ENCODE results near the gene IRX3.

The IRX3 gene

GRCh38 chr16:54290833-54291655 lies 4.5 kb upstream of the IRX3 start:
- no peak for DNase-seq

- no peak for DNase-seq
Observed at GRCh38 chr16:54289945-54290832, 3.6 kb upstream of the IRX3 start.

DNA sequence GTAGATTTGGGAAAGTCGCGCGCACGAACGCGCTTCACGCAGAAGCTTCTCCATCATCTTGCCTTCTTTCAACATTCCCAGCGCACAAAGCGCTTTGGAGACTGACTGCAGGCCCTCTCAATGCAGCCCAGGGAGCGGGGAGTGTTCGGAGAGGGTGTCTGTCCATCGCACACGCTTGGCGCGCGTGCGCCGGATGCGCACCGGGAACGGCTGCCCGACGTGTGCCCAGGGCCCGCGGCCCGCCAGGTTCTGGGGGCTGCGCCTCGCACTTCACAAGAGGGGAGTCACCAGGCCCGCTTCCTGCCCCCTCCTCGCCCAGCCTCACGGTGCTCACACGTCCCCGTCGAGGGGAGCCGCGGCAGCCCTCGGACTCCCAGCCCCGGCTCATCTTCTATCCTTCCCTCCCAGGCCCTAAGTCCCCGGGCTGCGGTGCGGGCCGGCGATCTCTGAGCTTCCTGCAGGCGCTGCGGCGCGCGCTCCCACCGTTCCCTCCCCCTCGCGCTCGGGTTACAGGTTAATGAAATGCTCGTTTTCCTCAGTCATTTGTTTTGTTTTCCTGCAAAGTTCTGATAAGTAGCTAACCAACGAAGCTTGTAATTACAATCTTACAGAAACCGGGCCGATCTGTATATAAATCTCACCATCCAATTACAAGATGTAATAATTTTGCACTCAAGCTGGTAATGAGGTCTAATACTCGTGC lies 2.8 kb upstream of the IRX3 start:
- no peak for DNase-seq

DNA sequence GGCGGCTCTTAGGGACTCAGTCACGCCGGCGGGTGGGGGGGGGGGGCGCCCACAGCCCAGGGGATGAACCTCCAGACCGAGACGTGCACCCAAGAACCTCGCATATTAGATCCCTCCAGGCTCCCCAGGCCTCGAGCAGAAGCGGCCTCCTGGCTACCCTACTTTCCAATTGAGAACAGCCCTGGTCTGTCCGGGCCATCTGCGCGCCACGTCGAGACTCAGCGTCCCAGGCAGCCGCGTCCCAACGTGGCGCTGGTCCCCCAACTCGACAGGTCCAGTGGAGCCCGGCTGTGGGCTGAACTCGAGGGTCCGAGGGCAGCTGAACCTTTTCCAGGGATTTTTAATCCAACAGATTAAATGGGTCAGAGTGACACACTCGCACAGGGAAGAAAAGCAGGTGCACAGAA lies 2.3 kb upstream of the IRX3 start:
- DNase-seq = no peak

GRCh38 chr16:54288030-54288834 lies 1.6 kb upstream of the IRX3 start:
- DNase-seq = no peak

- no peak for DNase-seq
Observed at GRCh38 chr16:54287131-54288029, 793 bp upstream of the IRX3 start.

DNA sequence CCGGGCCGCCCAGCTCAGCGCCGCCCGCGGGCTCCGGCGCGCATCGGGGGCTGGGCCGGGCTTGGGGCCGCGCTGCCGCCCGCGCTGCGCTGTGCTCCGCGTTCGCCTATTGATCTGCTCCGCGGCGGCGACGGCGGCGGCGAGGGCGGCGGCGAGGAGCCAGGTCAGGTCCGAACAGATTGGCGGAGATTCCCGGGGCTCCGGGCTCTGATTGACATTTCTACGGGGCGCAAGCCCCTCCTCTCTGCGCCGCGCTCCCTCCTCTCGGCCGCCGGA lies 559 bp downstream of the IRX3 start:
- no peak for DNase-seq

GRCh38 chr16:54285414-54286089 lies 1.0 kb downstream of the IRX3 start:
- DNase-seq = no peak

DNA sequence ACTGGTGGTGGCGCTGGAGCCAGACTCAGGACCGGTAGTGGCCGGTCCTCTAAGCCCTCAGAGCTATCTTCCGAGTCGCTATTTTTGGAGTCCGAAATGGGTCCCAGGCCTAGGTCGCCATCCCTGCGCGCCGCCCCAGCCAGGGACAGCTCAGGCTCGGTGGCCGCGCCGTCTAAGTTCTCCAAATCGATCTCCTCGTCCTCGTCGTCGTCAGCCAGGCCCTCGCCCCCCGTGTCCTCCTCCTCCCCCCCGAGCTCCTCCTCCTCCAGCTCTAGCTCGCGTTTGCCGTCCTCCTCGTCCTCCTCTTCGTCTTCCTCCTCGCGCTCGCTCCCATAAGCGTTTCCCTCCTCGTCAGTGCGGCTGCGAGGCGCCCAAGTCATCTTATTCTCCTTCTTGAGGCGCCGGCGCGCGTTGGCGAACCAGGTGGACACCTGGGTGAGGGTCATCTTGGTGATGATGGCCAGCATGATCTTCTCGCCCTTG lies 1.6 kb downstream of the IRX3 start:
- no peak for DNase-seq

- no peak for DNase-seq
Observed at GRCh38 chr16:54284319-54284930, 2.2 kb downstream of the IRX3 start.

DNA sequence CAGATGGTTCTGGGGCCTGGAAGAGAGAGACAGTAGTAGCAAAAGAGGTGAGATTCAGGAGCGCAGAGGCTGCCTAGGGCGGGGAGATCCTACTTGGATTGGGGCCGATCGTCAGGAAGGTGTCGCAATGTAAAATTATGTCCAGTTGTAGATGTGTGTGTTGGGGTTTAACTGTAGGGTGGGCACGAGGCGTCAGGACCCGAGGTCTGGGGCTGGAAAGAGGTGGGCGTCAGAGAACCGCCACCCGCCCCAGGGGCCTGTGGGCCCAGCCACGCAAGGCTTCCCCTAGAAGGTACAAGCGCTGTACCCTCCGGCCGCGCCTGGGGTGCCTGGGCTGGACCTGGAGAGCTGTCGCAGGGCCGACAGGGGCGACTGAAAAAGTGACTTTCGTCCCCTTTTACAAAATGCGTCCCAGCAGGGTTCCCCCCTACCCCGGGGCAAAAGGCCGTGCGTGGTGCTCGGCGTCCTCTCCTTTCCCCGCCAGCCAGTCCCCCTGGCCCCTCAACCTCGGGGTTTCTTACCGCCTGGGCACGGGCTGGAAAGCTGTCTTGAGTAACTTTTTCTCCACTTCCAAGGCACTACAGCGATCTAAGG lies 2.8 kb downstream of the IRX3 start:
- DNase-seq = no peak

GRCh38 chr16:54282928-54283724 lies 3.5 kb downstream of the IRX3 start:
- no peak for DNase-seq

DNA sequence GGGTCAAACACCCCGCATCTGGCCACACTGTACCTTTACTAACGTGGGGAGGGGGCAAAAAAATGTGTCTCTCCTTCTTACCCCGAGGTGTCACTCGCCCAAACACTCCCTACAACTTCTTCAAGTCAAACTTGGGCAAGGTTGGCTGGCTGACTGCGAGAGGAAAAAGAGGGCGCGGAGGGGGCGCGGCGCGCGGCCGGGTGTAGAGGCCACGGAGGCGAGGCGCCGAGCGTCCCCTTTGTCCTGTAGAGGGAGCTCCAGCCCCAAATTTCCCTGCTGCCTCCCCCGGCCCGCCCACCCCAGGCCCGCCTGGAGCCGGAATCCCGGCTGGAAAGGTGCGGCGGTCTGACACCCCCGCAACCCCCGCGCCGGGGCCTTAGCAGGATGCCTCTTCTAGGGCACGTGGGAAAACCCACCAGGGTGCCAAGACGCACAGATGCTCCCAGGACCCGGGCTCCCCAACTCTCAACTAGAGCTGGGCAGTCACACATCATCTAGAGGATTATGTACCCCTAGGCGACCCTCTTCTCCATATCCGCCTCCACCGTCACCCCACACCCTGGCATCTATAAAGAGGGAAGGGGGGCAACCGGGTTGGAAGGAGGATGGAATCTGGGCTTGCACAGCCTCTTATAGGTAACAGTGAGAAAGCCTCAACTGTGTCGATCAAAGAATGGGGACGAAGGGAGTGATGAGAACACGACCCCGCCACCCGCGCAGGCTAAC lies 4.2 kb downstream of the IRX3 start:
- no peak for DNase-seq

DNA sequence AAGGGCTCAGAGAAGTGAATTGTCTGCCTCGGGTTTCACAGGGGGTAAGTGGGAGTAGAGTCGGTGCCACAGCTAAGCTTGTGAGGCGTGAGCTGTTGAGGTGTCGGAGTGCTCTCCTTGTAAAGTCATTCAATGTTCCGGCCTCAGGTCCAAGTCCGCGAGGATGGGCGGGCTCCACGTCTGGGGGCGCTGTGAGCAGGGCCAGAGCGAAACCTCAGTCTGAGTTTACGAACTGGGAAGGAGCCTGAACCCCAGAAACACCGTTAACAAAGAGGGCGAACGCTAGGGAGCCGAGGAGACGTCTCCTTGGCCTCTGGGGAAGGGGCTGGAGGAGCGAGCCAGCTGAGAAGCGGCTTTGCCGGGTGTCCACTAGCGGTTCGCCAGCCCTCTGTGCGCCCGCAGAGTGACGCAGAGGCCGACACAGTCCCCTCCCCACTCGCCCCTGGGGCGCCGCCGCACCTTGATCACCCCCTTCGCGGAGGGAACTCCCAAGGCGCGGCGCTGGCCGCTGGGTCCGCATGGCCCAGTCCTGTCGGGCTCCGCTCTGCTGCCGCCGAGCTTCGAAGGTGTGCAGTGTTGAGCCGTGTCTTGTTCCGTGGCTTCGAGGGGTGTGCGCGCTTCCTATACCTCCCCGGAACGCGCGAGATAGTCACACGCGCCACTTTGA lies 4.9 kb downstream of the IRX3 start:
- DNase-seq = no peak

DNA sequence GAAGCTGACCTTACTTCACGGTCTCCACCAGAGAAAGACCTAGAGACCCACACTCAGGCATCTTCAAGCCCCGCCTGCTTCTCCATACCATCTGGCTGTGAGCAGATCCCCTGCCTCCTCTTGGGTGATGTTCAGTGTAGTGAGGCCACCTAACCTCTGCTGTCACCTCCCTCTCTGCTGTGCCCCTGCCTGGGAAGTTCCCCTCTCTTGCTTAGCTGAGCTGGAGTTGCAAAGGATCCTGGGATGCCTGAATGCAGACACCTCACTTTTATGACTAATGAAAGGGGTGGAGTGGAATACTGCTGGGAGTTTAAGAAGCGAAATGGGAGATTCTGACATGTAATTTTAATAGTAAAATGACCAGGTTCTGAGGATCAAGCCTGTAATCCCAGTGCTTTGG lies 5.8 kb downstream of the IRX3 start:
- DNase-seq = no peak

- DNase-seq = no peak
Observed at GRCh38 chr16:54277845-54278703, 8.5 kb downstream of the IRX3 start.

DNA sequence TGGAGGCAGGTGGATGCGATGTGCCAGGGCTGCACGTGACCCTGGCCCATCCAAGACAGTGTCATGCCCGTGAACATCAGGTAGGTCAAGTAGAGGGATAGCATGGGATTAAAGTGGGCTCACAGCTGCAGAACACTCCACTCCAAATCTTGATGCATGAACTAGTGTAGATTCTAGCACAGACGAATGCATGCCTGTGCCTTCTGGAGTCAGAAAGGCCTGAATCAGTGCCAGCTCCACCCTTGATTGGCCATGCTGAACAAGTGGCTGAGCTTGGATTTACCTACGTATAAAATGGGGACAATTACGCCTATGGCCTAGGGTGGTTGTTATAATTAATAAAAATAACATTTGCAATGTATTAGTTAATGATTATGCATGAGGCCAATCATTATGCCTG lies 10.6 kb downstream of the IRX3 start:
- DNase-seq = no peak
